ENCODE measurements around the gene VDAC1.

GRCh38 chr5:134043793-134044792 lies 39.3 kb upstream of the VDAC1 start:
- TF ChIP-seq POLR2A (IDR thresholded peaks at IDR 0.05; ENCODE audit: low read depth, low read length) (no peak), CTCF (IDR thresholded peaks at IDR 0.05; ENCODE audit: extremely low read depth in 1 of 2, insufficient read depth in 1 of 2, low read depth in 1 of 2, low read length in 2 of 2) (no peak), POLR2AphosphoS5 (IDR thresholded peaks at IDR 0.05; ENCODE audit: insufficient read depth, low read depth, low read length) (no peak)

All from endothelial cell of umbilical vein (primary cell).